GM12878 (cell line): ENCODE measurements around the gene PRRC2A. TPM values are rescaled to one million over a fixed set of nuclear protein-coding genes. Genes with fewer than 3 reads are reported as not detected.

Experiments used
- ATAC-seq: fragments of 200-7000 bp; cut with Tn5 transposase; 3 replicates; pipeline ENCODE4 v1.9.1; 2020; ENCODE audit warnings: mild to moderate bottlenecking, moderate library complexity
- BruUV-seq: library from RNA; stranded (reverse); fragments of 400-500 nt; replicated peaks from 2 replicates; lab custom pipeline; 2021; lab: Mats Ljungman, UMichigan
- CTCF ChIA-PET: fragments of 300-600 bp; sonication (Branson Sonifier 250); formaldehyde crosslinking; extraction: SDS; loops from one replicate; lab custom pipeline; 2021; ENCODE audit warnings: inconsistent platforms; lab: Yijun Ruan, JAX
- POLR2A ChIA-PET: fragments of 350-600 bp; formaldehyde crosslinking; extraction: SDS; loops from one replicate; lab custom pipeline; 2021; ENCODE audit warnings: inconsistent platforms; lab: Charles Lee
- RAD21 ChIA-PET: fragments of 300-600 bp; sonication (Branson Sonifier 250); formaldehyde crosslinking; loops from one replicate; lab custom pipeline; 2023; ENCODE audit warnings: antibody characterized with exemption; ENCODE audit not compliant: unreplicated experiment; lab: Charles Lee
- SMC1A ChIA-PET: fragments of 300-600 bp; sonication (Branson Sonifier 250); formaldehyde crosslinking; loops from one replicate; lab custom pipeline; 2023; ENCODE audit not compliant: unreplicated experiment, uncharacterized antibody; lab: Charles Lee
- DNase-seq: peaks from one replicate; pipeline ENCODE4 v3.0.0-alpha.2; 2011; ENCODE audit warnings: low read depth, low spot score
- FAIRE-seq: peaks from 3 replicates; lab custom pipeline; 2011; peaks lifted over from hg19 to GRCh38; lab: Jason Lieb, UNC
- H2AFZ ChIP-seq: 2 replicates; pipeline ENCODE4 v1.6.0; 2011; ENCODE audit warnings: low read depth, low read length, control low read depth; ENCODE audit not compliant: control insufficient read depth
- H3K27ac ChIP-seq: 2 replicates; pipeline ENCODE4 v1.5.1; 2011; ENCODE audit warnings: control low read depth; ENCODE audit not compliant: control insufficient read depth, insufficient read depth
- H3K27me3 ChIP-seq, 2 experiments: replicated peaks in 1 of 2; 2 replicates each; pipeline versions ENCODE4 v1.6.0 to v1.6.1; 2011; ENCODE audit warnings: low read length in 1 of 2; ENCODE audit not compliant: control insufficient read depth in 2 of 2, insufficient read depth in 2 of 2
- H3K36me3 ChIP-seq, 2 experiments: 2 replicates each; pipeline ENCODE4 v1.5.1; 2011; ENCODE audit warnings: low read length in 1 of 2; ENCODE audit not compliant: control insufficient read depth in 2 of 2, insufficient read depth in 2 of 2
- H3K4me1 ChIP-seq: 2 replicates; pipeline ENCODE4 v1.6.1; 2011; ENCODE audit warnings: mild to moderate bottlenecking, low read length, moderate library complexity, mixed read lengths; ENCODE audit not compliant: control insufficient read depth, insufficient read depth
- H3K4me2 ChIP-seq: 2 replicates; pipeline ENCODE4 v1.6.0; 2011; ENCODE audit warnings: control low read depth; ENCODE audit not compliant: control insufficient read depth, insufficient read depth
- H3K4me3 ChIP-seq: fragments of 200-600 bp; sonication (generic); 2 replicates; pipeline ENCODE4 v1.5.1; 2016
- H3K79me2 ChIP-seq: 2 replicates; pipeline ENCODE4 v1.6.0; 2011; ENCODE audit warnings: low read length; ENCODE audit not compliant: control insufficient read depth, insufficient read depth
- H3K9ac ChIP-seq: 2 replicates; pipeline ENCODE4 v1.8.0; 2011; ENCODE audit warnings: low read length, control low read depth, mixed read lengths; ENCODE audit not compliant: control insufficient read depth, insufficient read depth
- H3K9me3 ChIP-seq: replicated peaks from 3 replicates; pipeline ENCODE4 v1.5.1; 2011; ENCODE audit warnings: mild to moderate bottlenecking, low read length; ENCODE audit not compliant: control insufficient read depth, insufficient read depth
- H4K20me1 ChIP-seq: 2 replicates; pipeline ENCODE4 v1.6.0; 2011; ENCODE audit not compliant: control insufficient read depth, insufficient read depth
- BRCA1 ChIP-seq: IDR thresholded peaks from 2 replicates; pipeline ENCODE4 v1.6.1; 2011; ENCODE audit warnings: low read depth, low read length, improper control_type of control experiment
- IRF5 ChIP-seq: fragments of 450-650 bp; IDR thresholded peaks from 2 replicates; pipeline ENCODE4 v1.6.1; 2017; ENCODE audit warnings: borderline replicate concordance
- MAX ChIP-seq: IDR thresholded peaks from 2 replicates; pipeline ENCODE4 v1.6.1; 2012; ENCODE audit warnings: low read depth, low read length, improper control_type of control experiment
- MLLT1 ChIP-seq: fragments of 450-650 bp; IDR thresholded peaks from 2 replicates; pipeline ENCODE4 v1.6.1; 2016; ENCODE audit warnings: mild to moderate bottlenecking
- MTA3 ChIP-seq: IDR thresholded peaks from 2 replicates; pipeline ENCODE4 v1.6.1; 2012; ENCODE audit warnings: low read length, inconsistent platforms, borderline replicate concordance
- PKNOX1 ChIP-seq: fragments of 450-650 bp; IDR thresholded peaks from 2 replicates; pipeline ENCODE4 v1.6.1; 2016; ENCODE audit warnings: mild to moderate bottlenecking
- PML ChIP-seq: IDR thresholded peaks from 2 replicates; pipeline ENCODE4 v1.6.1; 2012; ENCODE audit warnings: low read length, inconsistent platforms
- SREBF2 ChIP-seq: IDR thresholded peaks from 2 replicates; pipeline ENCODE4 v1.6.1; 2012; ENCODE audit warnings: mild to moderate bottlenecking, low read length
- TCF12 ChIP-seq: IDR thresholded peaks from 2 replicates; pipeline ENCODE4 v1.6.1; 2011; ENCODE audit warnings: low read depth, mild to moderate bottlenecking, low read length
- YY1 ChIP-seq: IDR thresholded peaks from 2 replicates; pipeline ENCODE4 v1.6.1; 2011; ENCODE audit warnings: low read depth, mild to moderate bottlenecking, low read length
- WGBS: methylation state at CpG from one replicate; pipeline ENCODE4 v1.1.6; 2016; ENCODE audit warnings: low lambda C conversion rate; ENCODE audit not compliant: insufficient replicate concordance, insufficient coverage; ENCODE audit errors: missing lambda C conversion rate; 5-methylcytosine and 5-hydroxymethylcytosine counted together
- in situ Hi-C: fragments of 300-500 bp; cut with MboI; formaldehyde crosslinking; loops from 9 replicates; pipeline ENCODE4 v1.14.3; 2018; ENCODE audit warnings: mixed read lengths
- intact Hi-C: fragments of 100-400 bp; cut with micrococcal nuclease; formaldehyde crosslinking; loops from one replicate; pipeline ENCODE4 v1.14.2; 2022; ENCODE audit not compliant: unreplicated experiment
- polyA plus RNA-seq, 11 experiments: library from polyadenylated mRNA; depleted of rRNA in 4 of 11; unstranded in 6 of 11; stranded (reverse) in 5 of 11; fragments of >200 nt; fragmentation: Nextera tagmentation in 4 of 11; fragmentation: Illumina TruSeq in 1 of 11; extraction: Ambion mirVana in 4 of 11; extraction: Trizol in 1 of 11; gene quantifications; 1 replicate in 1 of 11; 2 replicates in 10 of 11; pipeline versions ENCODE4 v1.2.1 to v1.2.3, GENCODE V29; 2011 to 2016; ENCODE audit warnings: inconsistent platforms in 2 of 11, missing spikeins in 2 of 11, low read depth in 1 of 11
- total RNA-seq, 4 experiments: library from RNA; depleted of rRNA in 3 of 4; stranded (reverse); fragments of >200 nt in 3 of 4; fragmentation: Illumina TruSeq in 1 of 4; extraction: Trizol in 1 of 4; gene quantifications; 2 replicates each; pipeline versions ENCODE4 v1.2.1 to v1.2.3, GENCODE V29; 2013 to 2021

PRRC2A gene
- total and polyA plus RNA-seq, 10 of the 15 experiments (the other 5 are each of a cell fraction or from before 2014, with no cell fraction given) = 0.40 to 244 (median 61.3) TPM

- ChIA-PET POLR2A (interaction anchor here (0.6 to 8.5 kb wide), 16 partner anchors 11 to 1246 kb away, joined by 3 to 282 read pairs (median 4); partner anchors contain the start of genes AIF1, BAG6, CLIC1 and LST1), CTCF (interaction anchor here (1.2 to 31.0 kb wide), 4 partner anchors 12 to 99 kb away, joined by 3 to 2098 read pairs (median 397); partner anchors contain the start of genes ATP6V1G2, DDX39B, LST1 and LTA), SMC1A (interaction anchor here (1.0 to 45.5 kb wide), 7 partner anchors 10 to 103 kb away, joined by 3 to 1989 read pairs (median 4); partner anchors contain the start of genes AIF1, ATP6V1G2, DDX39B and LST1), RAD21 (interaction anchor here (1.0 to 12.5 kb wide), 6 partner anchors 11 to 98 kb away, joined by 3 to 668 read pairs (median 48); partner anchors contain the start of genes ATP6V1G2, DDX39B, LST1 and LTB)
- H3K27me3 ChIP-seq = no peaks in the 10 kb centered on the region
- TF ChIP-seq MLLT1 (0 out of 2 replicates have a peak, but pooled peaks have one; percentile 5), SREBF2 (no peak), TCF12 (no peak), PML (no peak), YY1 (no peak), MAX (no peak), MTA3 (0 out of 2 replicates have a peak, but pooled peaks have one; percentile 34), IRF5 (no peak), BRCA1 (no peak), PKNOX1 (0 out of 2 replicates have a peak, but pooled peaks have one; percentile 5)
- FAIRE-seq (no peak), ATAC-seq (peak; percentile 6), DNase-seq (no peak)
- H3K79me2 ChIP-seq = no peaks in the 10 kb centered on the region
- in situ Hi-C loops (no loop called here), intact Hi-C loops (loop anchor here (10.0 kb wide), 1 partner anchor 198 kb away; no protein-coding TSS in a partner anchor)
- H3K4me3 ChIP-seq = no peak overlapping the region
- H3K4me2 ChIP-seq = peak overlapping the region; percentile 91
- peak overlapping the region; percentile 93 for H3K27ac ChIP-seq
- no TSS peak for BruUV-seq
- peaks cover 28% of the 10 kb centered on the region for H3K4me1 ChIP-seq
- no peaks in the 10 kb centered on the region for H3K36me3 ChIP-seq
- H3K9me3 ChIP-seq = no peaks in the 10 kb centered on the region
- peak overlapping the region; percentile 38 for H3K9ac ChIP-seq
- WGBS = 26% methylated on average over 7 of the region's 7 CpGs
- H4K20me1 ChIP-seq = no peaks in the 10 kb centered on the region
- H2AFZ ChIP-seq = peak overlapping the region; percentile 91
These were observed 28.1 kb upstream of the PRRC2A start for GRCh38 chr6:31592396-31592771.
